Measurements from ENCODE around the gene HBM.
"Not testable (repeated sequence)": the region's sequence is repeated elsewhere in the genome, so short reads cannot be mapped to it uniquely, and the experiment has no call there.

- TF ChIP-seq HOXB13 (CRISPR knock-in tag; IDR thresholded peaks at IDR 0.05; ENCODE audit: low read depth); CTCF (IDR thresholded peaks at IDR 0.05); EP300 (IDR thresholded peaks at IDR 0.05); MAFK (IDR thresholded peaks at IDR 0.05; ENCODE audit: partially characterized antibody); MAX (IDR thresholded peaks at IDR 0.05); MYC (IDR thresholded peaks at IDR 0.05; ENCODE audit: borderline replicate concordance, low read length); SMC3 (IDR thresholded peaks at IDR 0.05): not testable (repeated sequence)
Measured at GRCh38 chr16:123558-124350, 42.0 kb upstream of the HBM start.

Measured in A549 (cell line).